SK-N-SH treated with all-trans-retinoic acid at 6 μM for 48 hours (cell line): Measurements from ENCODE around the gene LAMA1.

Source experiments
- ATAC-seq: fragments of 200-7000 bp; cut with Tn5 transposase; 3 replicates; pipeline ENCODE4 v1.9.1; 2020; ENCODE audit warnings: mild to moderate bottlenecking, moderate library complexity
- ARNTL ChIP-seq: fragments of 450-650 bp; formaldehyde crosslinking; IDR thresholded peaks from 2 replicates; pipeline ENCODE4 v1.5.0; 2020; ENCODE audit warnings: low read depth, mild to moderate bottlenecking, moderate library complexity, borderline replicate concordance
- BACH2 ChIP-seq: fragments of 250-450 bp; sonication (Bioruptor Pico); IDR thresholded peaks from 2 replicates; pipeline ENCODE4 v1.9.0; 2021; ENCODE audit warnings: mild to moderate bottlenecking, borderline replicate concordance
- CREB5 ChIP-seq: fragments of 250-450 bp; sonication (Bioruptor Pico); IDR thresholded peaks from 2 replicates; pipeline ENCODE4 v1.5.1; 2020; ENCODE audit warnings: low read depth, mild to moderate bottlenecking, moderate library complexity
- CSDC2 ChIP-seq: fragments of 250-450 bp; sonication (Bioruptor Pico); IDR thresholded peaks from 2 replicates; pipeline ENCODE4 v1.5.0; 2020; ENCODE audit warnings: mild to moderate bottlenecking, moderate library complexity
- ESRRG ChIP-seq: fragments of 250-450 bp; sonication (Bioruptor Pico); IDR thresholded peaks from 2 replicates; pipeline ENCODE4 v1.6.1; 2021; ENCODE audit warnings: mild to moderate bottlenecking
- GLIS3 ChIP-seq: fragments of 250-450 bp; sonication (Bioruptor Pico); IDR thresholded peaks from 2 replicates; pipeline ENCODE4 v1.5.0; 2020; ENCODE audit warnings: mild to moderate bottlenecking, moderate library complexity
- ISL1 ChIP-seq: fragments of 250-450 bp; sonication (Bioruptor Pico); IDR thresholded peaks from 2 replicates; pipeline ENCODE4 v2.1.2; 2022; ENCODE audit warnings: mild to moderate bottlenecking, moderate library complexity
- OSR1 ChIP-seq: fragments of 250-450 bp; sonication (Bioruptor Pico); IDR thresholded peaks from 2 replicates; pipeline ENCODE4 v1.8.0; 2022; ENCODE audit warnings: moderate library complexity, mild to moderate bottlenecking, inconsistent platforms
- PATZ1 ChIP-seq: fragments of 250-450 bp; sonication (Bioruptor Pico); IDR thresholded peaks from 2 replicates; pipeline ENCODE4 v1.8.0; 2020; ENCODE audit warnings: mild to moderate bottlenecking, moderate library complexity, borderline replicate concordance
- RARB ChIP-seq: fragments of 250-450 bp; sonication (Bioruptor Pico); IDR thresholded peaks from 2 replicates; pipeline ENCODE4 v1.8.0; 2021; ENCODE audit warnings: mild to moderate bottlenecking, moderate library complexity
- SNAI2 ChIP-seq: fragments of 250-450 bp; sonication (Bioruptor Pico); IDR thresholded peaks from 2 replicates; pipeline ENCODE4 v1.5.0; 2020; ENCODE audit warnings: mild to moderate bottlenecking, moderate library complexity
- TCF4 ChIP-seq: fragments of 250-450 bp; sonication (Bioruptor Pico); IDR thresholded peaks from 2 replicates; pipeline ENCODE4 v1.8.0; 2021; ENCODE audit warnings: mild to moderate bottlenecking, moderate library complexity, borderline replicate concordance
- TOX ChIP-seq: fragments of 250-450 bp; sonication (Bioruptor Pico); IDR thresholded peaks from 2 replicates; pipeline ENCODE4 v1.8.0; 2021; ENCODE audit warnings: mild to moderate bottlenecking, moderate library complexity, borderline replicate concordance
- ZC3H10 ChIP-seq: fragments of 250-450 bp; sonication (Bioruptor Pico); IDR thresholded peaks from 2 replicates; pipeline ENCODE4 v1.5.1; 2021; ENCODE audit warnings: mild to moderate bottlenecking, moderate library complexity
- ZFP3 ChIP-seq: fragments of 250-450 bp; sonication (Bioruptor Pico); IDR thresholded peaks from 2 replicates; pipeline ENCODE4 v1.5.0; 2020; ENCODE audit warnings: mild to moderate bottlenecking, moderate library complexity
- ZFP30 ChIP-seq: fragments of 450-650 bp; formaldehyde crosslinking; IDR thresholded peaks from 2 replicates; pipeline ENCODE4 v1.5.0; 2022; ENCODE audit warnings: mild to moderate bottlenecking, moderate library complexity
- ZNF565 ChIP-seq: fragments of 450-650 bp; formaldehyde crosslinking; conservative IDR thresholded peaks from 2 replicates; pipeline ENCODE4 v1.5.0; 2020; ENCODE audit warnings: low read depth, mild to moderate bottlenecking, moderate library complexity
- ZNF70 ChIP-seq: fragments of 450-650 bp; formaldehyde crosslinking; IDR thresholded peaks from 2 replicates; pipeline ENCODE4 v1.5.0; 2020; ENCODE audit warnings: mild to moderate bottlenecking, moderate library complexity
- TF ChIP-seq, protein P1 (sequence below): fragments of 250-450 bp; sonication (Bioruptor Pico); IDR thresholded peaks from 2 replicates; pipeline ENCODE4 v1.8.0; 2021; ENCODE audit warnings: low read depth, mild to moderate bottlenecking, moderate library complexity, borderline replicate concordance
- TF ChIP-seq, protein P2 (sequence below): fragments of 250-450 bp; sonication (Bioruptor Pico); IDR thresholded peaks from 2 replicates; pipeline ENCODE4 v1.5.0; 2020; ENCODE audit warnings: mild to moderate bottlenecking, moderate library complexity

LAMA1 gene

DNA sequence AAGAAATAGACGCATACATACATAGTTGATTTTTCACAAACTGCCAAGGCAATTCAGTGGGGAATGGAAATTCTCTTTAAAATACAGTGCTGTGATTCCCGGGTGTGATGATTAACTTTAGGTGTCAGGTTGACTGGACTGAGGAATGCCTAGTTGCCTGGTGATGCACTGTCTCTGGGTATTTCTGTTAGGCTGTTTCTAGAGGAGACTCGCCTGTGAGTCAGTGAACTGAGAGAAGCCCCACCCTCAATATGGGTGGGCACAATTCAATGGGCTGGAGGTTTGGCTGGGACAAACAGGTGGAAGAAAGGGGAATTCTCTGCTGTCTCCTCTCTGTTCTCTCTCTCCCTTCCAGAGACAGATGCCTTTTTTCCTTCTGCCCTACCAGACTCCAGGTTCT, 200.5 kb downstream of the LAMA1 start:
- ATAC-seq = no peak
- TF ChIP-seq PATZ1 (CRISPR knock-in tag) (no peak), ZNF70 (CRISPR knock-in tag) (no peak), CREB5 (CRISPR knock-in tag) (no peak), RARB (no peak), SNAI2 (no peak), TOX (CRISPR knock-in tag) (no peak), OSR1 (CRISPR knock-in tag) (no peak), ESRRG (CRISPR knock-in tag) (no peak), ISL1 (CRISPR knock-in tag) (no peak), ZNF565 (CRISPR knock-in tag) (no peak), ARNTL (CRISPR knock-in tag) (no peak), CSDC2 (no peak), ZFP30 (CRISPR knock-in tag) (no peak), ZC3H10 (CRISPR knock-in tag) (no peak)
- TF ChIP-seq, protein P1, sequence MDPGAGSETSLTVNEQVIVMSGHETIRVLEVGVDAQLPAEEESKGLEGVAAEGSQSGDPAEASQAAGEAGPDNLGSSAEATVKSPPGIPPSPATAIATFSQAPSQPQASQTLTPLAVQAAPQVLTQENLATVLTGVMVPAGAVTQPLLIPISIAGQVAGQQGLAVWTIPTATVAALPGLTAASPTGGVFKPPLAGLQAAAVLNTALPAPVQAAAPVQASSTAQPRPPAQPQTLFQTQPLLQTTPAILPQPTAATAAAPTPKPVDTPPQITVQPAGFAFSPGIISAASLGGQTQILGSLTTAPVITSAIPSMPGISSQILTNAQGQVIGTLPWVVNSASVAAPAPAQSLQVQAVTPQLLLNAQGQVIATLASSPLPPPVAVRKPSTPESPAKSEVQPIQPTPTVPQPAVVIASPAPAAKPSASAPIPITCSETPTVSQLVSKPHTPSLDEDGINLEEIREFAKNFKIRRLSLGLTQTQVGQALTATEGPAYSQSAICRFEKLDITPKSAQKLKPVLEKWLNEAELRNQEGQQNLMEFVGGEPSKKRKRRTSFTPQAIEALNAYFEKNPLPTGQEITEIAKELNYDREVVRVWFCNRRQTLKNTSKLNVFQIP = no peak
- TF ChIP-seq, protein P2, sequence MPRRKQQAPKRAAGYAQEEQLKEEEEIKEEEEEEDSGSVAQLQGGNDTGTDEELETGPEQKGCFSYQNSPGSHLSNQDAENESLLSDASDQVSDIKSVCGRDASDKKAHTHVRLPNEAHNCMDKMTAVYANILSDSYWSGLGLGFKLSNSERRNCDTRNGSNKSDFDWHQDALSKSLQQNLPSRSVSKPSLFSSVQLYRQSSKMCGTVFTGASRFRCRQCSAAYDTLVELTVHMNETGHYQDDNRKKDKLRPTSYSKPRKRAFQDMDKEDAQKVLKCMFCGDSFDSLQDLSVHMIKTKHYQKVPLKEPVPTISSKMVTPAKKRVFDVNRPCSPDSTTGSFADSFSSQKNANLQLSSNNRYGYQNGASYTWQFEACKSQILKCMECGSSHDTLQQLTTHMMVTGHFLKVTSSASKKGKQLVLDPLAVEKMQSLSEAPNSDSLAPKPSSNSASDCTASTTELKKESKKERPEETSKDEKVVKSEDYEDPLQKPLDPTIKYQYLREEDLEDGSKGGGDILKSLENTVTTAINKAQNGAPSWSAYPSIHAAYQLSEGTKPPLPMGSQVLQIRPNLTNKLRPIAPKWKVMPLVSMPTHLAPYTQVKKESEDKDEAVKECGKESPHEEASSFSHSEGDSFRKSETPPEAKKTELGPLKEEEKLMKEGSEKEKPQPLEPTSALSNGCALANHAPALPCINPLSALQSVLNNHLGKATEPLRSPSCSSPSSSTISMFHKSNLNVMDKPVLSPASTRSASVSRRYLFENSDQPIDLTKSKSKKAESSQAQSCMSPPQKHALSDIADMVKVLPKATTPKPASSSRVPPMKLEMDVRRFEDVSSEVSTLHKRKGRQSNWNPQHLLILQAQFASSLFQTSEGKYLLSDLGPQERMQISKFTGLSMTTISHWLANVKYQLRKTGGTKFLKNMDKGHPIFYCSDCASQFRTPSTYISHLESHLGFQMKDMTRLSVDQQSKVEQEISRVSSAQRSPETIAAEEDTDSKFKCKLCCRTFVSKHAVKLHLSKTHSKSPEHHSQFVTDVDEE (CRISPR knock-in tag) = no peak

DNA sequence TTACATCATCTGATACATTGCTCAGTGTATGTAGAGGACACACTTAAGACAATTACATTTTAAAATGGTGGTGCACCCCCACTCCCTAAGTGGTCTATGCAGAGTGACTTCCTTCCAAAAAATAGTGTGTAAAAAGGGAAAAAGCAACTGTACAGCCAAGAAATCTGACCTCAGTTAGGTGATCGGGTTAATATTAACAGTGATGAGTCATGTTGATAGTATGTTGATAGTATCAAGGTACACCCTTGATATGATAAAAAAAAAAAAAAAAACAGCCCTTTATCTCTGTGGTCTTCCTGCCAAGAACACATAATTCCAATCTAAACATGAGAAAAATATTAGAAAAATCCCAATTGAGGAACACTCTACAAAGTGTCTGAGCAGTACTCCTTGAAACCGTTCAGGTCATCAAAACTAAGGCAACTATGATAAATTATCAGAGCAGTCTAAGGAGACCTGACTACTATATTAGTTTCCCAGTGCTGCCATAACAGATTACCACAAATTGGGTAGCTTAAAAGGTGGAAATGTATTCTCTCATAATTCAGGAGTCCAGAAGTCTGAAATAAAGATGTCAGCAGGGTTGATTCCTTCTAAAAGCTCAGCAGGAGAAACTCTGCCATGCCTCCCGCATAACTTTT, 216.2 kb downstream of the LAMA1 start:
- TF ChIP-seq ISL1 (CRISPR knock-in tag) (peak; percentile 43; the same call in 1 of the 2 replicates), CREB5 (CRISPR knock-in tag) (no peak)
- no peak for ATAC-seq

- TF ChIP-seq SNAI2 (no peak), ESRRG (CRISPR knock-in tag) (no peak), GLIS3 (CRISPR knock-in tag) (no peak), ZFP3 (no peak), BACH2 (CRISPR knock-in tag) (no peak), PATZ1 (CRISPR knock-in tag) (no peak), ZC3H10 (CRISPR knock-in tag) (no peak), TCF4 (CRISPR knock-in tag) (no peak)
- TF ChIP-seq, all 23 proteins: peak for 0
- ATAC-seq = no peak
These were observed 225.8 kb downstream of the LAMA1 start for GRCh38 chr18:6891788-6892187.
